HCEC 1CT (cell line): Measurements from ENCODE around the gene EGFLAM.
"Not testable (repeated sequence)": the region's sequence is repeated elsewhere in the genome, so short reads cannot be mapped to it uniquely, and the experiment has no call there.

ENCODE experiments used
- DNase-seq: peaks from one replicate; pipeline ENCODE4 v3.0.0-alpha.2; 2017

EGFLAM gene

DNA sequence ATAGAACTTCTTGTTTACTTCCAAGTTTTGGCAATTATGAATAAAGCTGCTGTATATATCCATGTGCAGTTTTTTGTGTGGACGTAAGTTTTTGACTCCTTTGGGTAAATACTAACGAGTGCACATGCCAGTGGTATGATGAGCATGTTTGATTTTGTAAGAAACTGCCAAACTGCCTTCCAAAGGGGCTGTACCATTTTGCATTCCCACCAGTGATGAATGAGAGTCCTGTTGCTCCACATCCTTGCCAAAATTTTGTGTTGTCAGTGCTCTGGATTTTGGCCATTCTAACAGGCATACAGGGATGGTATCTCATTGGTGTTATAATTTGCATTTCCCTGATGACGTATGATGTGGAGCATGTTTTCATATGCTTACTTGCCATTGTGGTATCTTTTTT lies 73.5 kb downstream of the EGFLAM start:
- DNase-seq, result no peak

GRCh38 chr5:38333181-38333580 lies 74.8 kb downstream of the EGFLAM start:
- not testable (repeated sequence) for DNase-seq

DNA sequence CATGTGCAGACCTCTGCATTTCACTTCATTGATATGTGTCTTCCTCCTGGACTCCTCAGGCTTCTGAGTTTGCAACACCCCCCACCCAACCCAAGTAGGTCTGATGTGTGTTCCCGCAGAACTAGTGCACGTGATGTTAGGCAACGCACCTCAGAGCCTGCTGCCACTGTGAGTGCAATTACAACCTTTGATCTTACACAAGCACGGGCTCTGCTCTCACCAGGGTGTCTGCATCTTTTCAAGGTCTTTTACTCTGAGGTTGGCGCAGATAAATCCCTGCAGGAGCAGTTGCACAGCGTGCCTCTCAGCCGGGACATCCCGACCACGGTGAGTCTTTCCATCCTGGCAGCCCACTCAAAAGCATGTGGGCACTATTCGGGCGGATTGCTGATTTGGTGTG lies 80.1 kb downstream of the EGFLAM start:
- no peak for DNase-seq

- DNase-seq, result no peak
Measured at GRCh38 chr5:38339446-38339845, 81.1 kb downstream of the EGFLAM start.

- DNase-seq, result no peak
Measured at GRCh38 chr5:38341056-38341455, 82.7 kb downstream of the EGFLAM start.

- DNase-seq, result no peak
Measured at GRCh38 chr5:38341641-38342040, 83.3 kb downstream of the EGFLAM start.

- DNase-seq, result no peak
Measured at GRCh38 chr5:38342261-38342660, 83.9 kb downstream of the EGFLAM start.

DNA sequence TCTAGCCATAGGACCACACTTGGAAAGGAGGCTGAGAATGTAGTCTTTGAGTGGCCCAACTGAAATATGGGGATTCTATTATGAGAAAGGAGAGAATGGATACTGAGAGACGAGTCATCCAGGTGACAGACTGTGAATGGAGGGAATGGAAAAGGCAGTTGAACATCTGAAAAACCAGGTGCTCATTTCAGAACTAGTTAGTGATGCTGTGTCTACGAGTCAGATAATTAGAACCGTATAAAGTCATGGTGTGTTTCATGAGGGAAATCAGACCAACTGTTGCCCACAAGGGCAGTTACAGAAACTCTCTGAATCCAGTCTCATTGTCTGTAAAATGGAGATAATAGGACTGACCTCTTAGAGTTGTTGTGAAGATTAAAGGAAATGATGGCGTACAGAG lies 86.5 kb downstream of the EGFLAM start:
- no peak for DNase-seq

DNA sequence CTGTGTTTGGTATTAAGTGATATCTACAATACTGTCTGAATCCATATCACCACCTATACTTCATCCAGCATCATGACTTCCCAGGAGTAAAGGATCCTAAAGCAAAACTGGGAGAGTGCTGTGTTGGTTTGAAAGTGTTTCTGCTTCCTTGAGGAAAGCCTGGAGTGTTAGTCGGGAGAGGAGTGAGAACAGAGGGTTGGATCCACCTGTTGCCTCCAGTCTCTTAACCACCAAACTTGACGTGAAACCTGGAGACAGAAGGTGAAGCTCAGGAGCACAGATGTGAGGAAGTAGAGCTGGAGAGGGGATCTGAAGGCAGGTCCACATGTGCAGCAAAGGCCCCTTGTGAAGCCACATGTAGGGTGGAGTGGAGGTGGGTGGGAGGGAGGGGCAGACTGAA lies 88.2 kb downstream of the EGFLAM start:
- DNase-seq, result no peak

GRCh38 chr5:38347040-38347763 lies 88.8 kb downstream of the EGFLAM start:
- DNase-seq, result peak; percentile 10

GRCh38 chr5:38347896-38348295 lies 89.5 kb downstream of the EGFLAM start:
- DNase-seq, result no peak

GRCh38 chr5:38360323-38361061 lies 102.1 kb downstream of the EGFLAM start:
- DNase-seq, result no peak

GRCh38 chr5:38362713-38363112 lies 104.4 kb downstream of the EGFLAM start:
- DNase-seq, result no peak

- no peak for DNase-seq
Measured at GRCh38 chr5:38364825-38365224, 106.5 kb downstream of the EGFLAM start.

DNA sequence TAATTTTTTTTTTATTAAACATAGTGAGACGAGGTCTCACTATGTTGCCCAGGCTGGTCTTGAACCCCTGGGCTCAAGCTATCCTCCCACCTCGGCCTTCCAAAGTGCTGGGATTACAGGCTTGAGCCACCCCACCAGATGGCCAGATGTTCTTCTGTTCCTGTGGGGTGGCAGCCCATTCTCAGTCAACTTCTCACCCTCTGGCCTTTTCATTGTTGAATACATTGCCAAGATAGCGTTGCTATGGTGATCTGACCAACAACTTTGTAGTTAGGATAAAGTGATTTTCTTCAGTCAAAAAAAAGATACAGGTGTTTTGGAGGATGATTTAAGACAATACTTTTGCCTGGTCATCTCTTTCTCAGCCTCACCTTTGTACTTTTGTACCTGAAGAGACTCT lies 109.1 kb downstream of the EGFLAM start:
- no peak for DNase-seq

GRCh38 chr5:38367966-38368365 lies 109.6 kb downstream of the EGFLAM start:
- DNase-seq, result no peak

DNA sequence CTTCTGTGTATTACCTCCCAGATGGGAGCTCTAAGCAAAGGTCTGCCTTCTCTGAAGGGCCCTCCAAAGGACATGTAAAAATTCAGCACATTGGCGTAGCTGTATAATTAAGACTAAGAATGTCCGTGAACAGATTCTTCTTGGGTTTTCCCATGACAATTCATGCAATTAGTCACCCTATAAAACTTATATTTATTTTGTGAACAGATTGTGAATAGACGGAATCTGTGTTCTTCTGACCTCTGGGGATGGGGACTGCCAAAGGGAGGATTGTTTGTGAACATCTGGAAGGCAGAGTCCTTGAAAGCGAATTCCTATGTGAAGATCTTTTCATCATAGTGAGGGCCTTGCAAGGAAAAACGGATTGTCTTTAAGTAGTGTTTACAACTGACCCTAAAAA lies 111.3 kb downstream of the EGFLAM start:
- DNase-seq, result no peak

GRCh38 chr5:38370358-38371100 lies 112.2 kb downstream of the EGFLAM start:
- no peak for DNase-seq

DNA sequence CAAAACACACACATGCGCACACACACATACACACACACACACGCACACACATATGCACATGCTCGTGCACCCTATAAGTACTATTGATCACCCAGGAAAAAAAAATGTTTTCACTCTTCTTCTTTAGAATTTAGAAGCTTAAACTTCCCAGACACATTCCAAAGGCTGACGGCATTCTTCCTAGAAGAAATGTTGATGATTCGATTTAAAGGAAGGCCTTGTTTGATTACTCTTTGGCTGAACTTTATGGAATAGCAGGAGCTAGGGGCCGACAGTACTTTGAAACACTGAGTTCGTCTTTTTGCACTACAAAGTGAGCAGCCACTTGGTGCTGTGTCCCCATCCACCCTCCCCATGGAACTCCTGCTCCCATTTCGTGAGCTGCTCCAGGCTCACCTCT lies 113.2 kb downstream of the EGFLAM start:
- no peak for DNase-seq

DNA sequence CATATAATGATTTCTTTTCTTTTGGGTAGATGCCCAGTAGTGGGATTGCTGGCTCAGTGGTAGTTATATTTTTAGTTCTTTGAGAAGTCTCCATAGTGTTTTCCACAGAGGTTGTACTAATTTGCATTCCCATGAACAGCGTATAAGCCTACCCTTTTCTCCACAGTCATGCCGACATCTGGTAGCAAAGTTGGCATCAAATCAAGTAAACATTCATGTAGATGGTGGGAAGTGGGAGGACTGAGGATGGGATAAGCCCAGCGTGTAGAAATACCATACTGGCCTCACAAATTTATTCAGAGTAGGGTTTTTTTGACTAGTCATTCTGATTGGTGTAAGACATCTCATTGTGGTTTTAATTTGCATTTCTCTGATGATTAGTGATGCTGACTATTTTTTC lies 115.4 kb downstream of the EGFLAM start:
- DNase-seq, result no peak

GRCh38 chr5:38375423-38375822 lies 117.1 kb downstream of the EGFLAM start:
- no peak for DNase-seq

GRCh38 chr5:38376404-38376803 lies 118.0 kb downstream of the EGFLAM start:
- DNase-seq, result no peak

DNA sequence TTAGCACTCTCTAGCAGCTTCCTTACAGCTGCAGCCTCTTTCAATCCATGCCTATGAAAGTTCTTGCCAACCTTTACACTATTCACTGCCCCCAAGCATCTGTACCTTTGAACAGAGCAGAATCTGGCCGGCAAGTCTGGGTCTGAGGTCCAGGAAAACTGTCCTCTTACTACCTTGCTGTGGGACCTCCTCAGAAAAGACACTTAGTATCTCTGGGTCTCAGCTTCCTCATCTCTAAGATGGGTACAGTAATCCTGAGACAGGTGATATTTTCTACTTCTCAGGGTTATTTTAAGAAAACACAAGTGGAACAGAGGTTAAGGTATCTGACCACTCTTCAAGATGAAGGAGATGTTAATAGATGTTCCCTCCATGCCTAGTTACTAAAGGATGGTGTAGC lies 120.2 kb downstream of the EGFLAM start:
- no peak for DNase-seq

DNA sequence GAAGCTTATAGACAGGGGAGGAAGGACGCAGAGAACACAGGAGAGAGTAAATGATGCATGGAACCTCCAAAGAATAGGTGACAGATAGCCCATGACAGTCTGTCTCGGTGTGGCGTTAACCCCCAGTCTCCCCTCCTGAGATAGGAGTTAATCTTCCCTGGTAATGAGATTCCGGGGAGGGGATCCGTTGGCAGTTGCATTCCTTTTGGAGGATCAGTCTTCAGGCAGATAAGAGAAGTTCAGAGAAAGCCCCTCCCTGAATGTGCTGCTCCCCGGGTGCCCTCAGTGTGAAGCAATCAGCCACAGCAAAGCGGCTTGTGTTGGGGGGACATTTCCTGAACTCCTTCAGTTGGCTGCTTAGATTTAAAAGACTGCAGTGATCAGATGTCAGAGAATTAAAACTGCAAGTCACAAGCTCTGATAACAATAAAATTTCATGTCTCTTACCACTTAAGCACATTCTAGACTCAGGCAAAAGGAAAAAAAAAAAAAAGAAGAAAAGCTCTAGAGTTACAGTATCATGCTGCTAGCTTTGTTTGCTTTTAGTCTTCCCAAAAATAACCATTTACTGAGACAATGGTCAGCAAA lies 121.1 kb downstream of the EGFLAM start:
- no peak for DNase-seq
